HCT116 (cell line): ENCODE results near the gene RNF225. TPM values are rescaled to one million over a fixed set of nuclear protein-coding genes. Genes with fewer than 3 reads are reported as not detected.

Experiments
- ATAC-seq: fragments of 200-7000 bp; cut with Tn5 transposase; 2 replicates; pipeline ENCODE4 v1.9.1; 2020; ENCODE audit warnings: mild to moderate bottlenecking, moderate library complexity
- BruUV-seq: library from RNA; stranded (reverse); fragments of 400-500 nt; replicated peaks from 2 replicates; lab custom pipeline; 2021; lab: Mats Ljungman, UMichigan
- CTCF ChIA-PET: fragments of 300-600 bp; sonication (Branson Sonifier 250); formaldehyde crosslinking; loops from one replicate; lab custom pipeline; 2021; ENCODE audit warnings: antibody characterized with exemption; lab: Charles Lee
- POLR2A ChIA-PET: fragments of 300-600, 350-600 bp; sonication (Branson Sonifier 250); formaldehyde crosslinking; loops from one replicate; lab custom pipeline; 2021; ENCODE audit warnings: antibody characterized with exemption; lab: Charles Lee
- RAD21 ChIA-PET, 2 experiments: fragments of 300-600 bp; sonication (Branson Sonifier 250); formaldehyde crosslinking; loops; one replicate each; lab custom pipeline; 2023; ENCODE audit warnings: low total read pairs in 2 of 2; ENCODE audit not compliant: uncharacterized antibody in 2 of 2, unreplicated experiment in 2 of 2, low non-redundant PET in 1 of 2; lab: Charles Lee
- DNase-seq: peaks from one replicate; pipeline ENCODE4 v3.0.0-alpha.2; 2010; ENCODE audit warnings: low read depth, low spot score
- H2AFZ ChIP-seq: fragments of 200-600 bp; shearing (Covaris generic), sonication (generic); 2 replicates; pipeline ENCODE4 v1.6.1; 2017; ENCODE audit warnings: low read depth, mixed run types, mixed read lengths, antibody characterized with exemption, low read length; ENCODE audit not compliant: poor library complexity, severe bottlenecking
- H3K27ac ChIP-seq: 2 replicates; pipeline ENCODE4 v1.5.1; 2012; ENCODE audit warnings: low read depth, low read length
- H3K27me3 ChIP-seq: fragments of 200-600 bp; sonication (generic); 2 replicates; pipeline ENCODE4 v1.6.1; 2016; ENCODE audit warnings: mixed run types, low read length, mixed read lengths; ENCODE audit not compliant: insufficient read depth
- H3K36me3 ChIP-seq, 2 experiments: fragments of 200-500 bp in 1 of 2; fragments of 200-600 bp in 1 of 2; sonication (Bioruptor generic) in 1 of 2; sonication (generic) in 1 of 2; 2 replicates each; pipeline versions ENCODE4 v1.5.1 to v1.6.1; 2014 to 2016; ENCODE audit warnings: low read length in 2 of 2, inconsistent platforms in 1 of 2, mixed read lengths in 1 of 2, mixed run types in 1 of 2; ENCODE audit not compliant: insufficient read depth in 2 of 2, control insufficient read depth in 1 of 2
- H3K4me1 ChIP-seq, 2 experiments: fragments of 200-600 bp in 1 of 2; sonication (generic) in 1 of 2; 2 replicates each; pipeline versions ENCODE4 v1.5.1 to v1.6.1; 2012 to 2017; ENCODE audit warnings: low read length in 2 of 2, inconsistent platforms in 1 of 2, mild to moderate bottlenecking in 1 of 2, mixed read lengths in 1 of 2, mixed run types in 1 of 2, moderate library complexity in 1 of 2; ENCODE audit not compliant: insufficient read depth in 2 of 2, control insufficient read depth in 1 of 2
- H3K4me2 ChIP-seq: fragments of 200-600 bp; sonication (generic); 2 replicates; pipeline ENCODE4 v1.6.1; 2017; ENCODE audit warnings: mixed run types, low read length, mixed read lengths
- H3K4me3 ChIP-seq, 2 experiments: fragments of 200-600 bp in 1 of 2; sonication (generic) in 1 of 2; replicated peaks in 1 of 2; 2 replicates each; pipeline ENCODE4 v1.5.1; 2011 to 2016; ENCODE audit warnings: low read length in 2 of 2, control low read depth in 1 of 2, low read depth in 1 of 2, mild to moderate bottlenecking in 1 of 2, mixed read lengths in 1 of 2, mixed run types in 1 of 2
- H3K79me2 ChIP-seq: fragments of 200-600 bp; sonication (generic); 2 replicates; pipeline ENCODE4 v1.6.1; 2017; ENCODE audit warnings: mild to moderate bottlenecking, mixed run types, low read length, moderate library complexity, mixed read lengths; ENCODE audit not compliant: insufficient read depth
- H3K9ac ChIP-seq: fragments of 200-600 bp; sonication (generic); 2 replicates; pipeline ENCODE4 v1.6.1; 2016; ENCODE audit warnings: low read length, mixed read lengths
- H3K9me2 ChIP-seq: fragments of 200-600 bp; sonication (generic), shearing (Covaris generic); 2 replicates; pipeline ENCODE4 v1.6.1; 2017; ENCODE audit warnings: mixed run types, mild to moderate bottlenecking, moderate library complexity; ENCODE audit not compliant: insufficient read depth
- H3K9me3 ChIP-seq, 2 experiments: fragments of 200-500 bp in 1 of 2; fragments of 200-600 bp in 1 of 2; sonication (Bioruptor generic) in 1 of 2; sonication (generic) in 1 of 2; 2 replicates each; pipeline ENCODE4 v1.6.1; 2014 to 2017; ENCODE audit warnings: low read length in 2 of 2, mixed read lengths in 2 of 2, inconsistent platforms in 1 of 2, low read depth in 1 of 2, mild to moderate bottlenecking in 1 of 2, mixed run types in 1 of 2, moderate library complexity in 1 of 2; ENCODE audit not compliant: control insufficient read depth in 1 of 2, insufficient read depth in 1 of 2
- H4K20me1 ChIP-seq: fragments of 200-600 bp; sonication (generic), shearing (Covaris generic); 2 replicates; pipeline ENCODE4 v1.6.1; 2017; ENCODE audit warnings: mixed run types, mild to moderate bottlenecking, moderate library complexity; ENCODE audit not compliant: insufficient read depth
- CEBPB ChIP-seq: IDR thresholded peaks from 2 replicates; pipeline ENCODE4 v1.6.1; 2012; ENCODE audit warnings: low read depth
- EGR1 ChIP-seq: IDR thresholded peaks from 2 replicates; pipeline ENCODE4 v1.6.1; 2012; ENCODE audit warnings: low read depth
- ELF1 ChIP-seq: IDR thresholded peaks from 2 replicates; pipeline ENCODE4 v1.6.1; 2012; ENCODE audit warnings: low read depth, borderline replicate concordance
- EZH2 ChIP-seq: fragments of 200-600 bp; sonication (generic); IDR thresholded peaks from 2 replicates; pipeline ENCODE4 v1.6.1; 2017; ENCODE audit warnings: antibody characterized with exemption, mixed run types
- EZH2phosphoT487 ChIP-seq: fragments of 200-600 bp; IDR thresholded peaks from 2 replicates; pipeline ENCODE4 v1.6.1; 2018; ENCODE audit warnings: antibody characterized with exemption, borderline replicate concordance
- FOSL1 ChIP-seq: IDR thresholded peaks from 2 replicates; pipeline ENCODE4 v1.6.1; 2012; ENCODE audit warnings: low read depth
- JUND ChIP-seq: IDR thresholded peaks from 2 replicates; pipeline ENCODE4 v1.6.1; 2012
- POLR2A ChIP-seq: IDR thresholded peaks from 2 replicates; pipeline ENCODE4 v1.7.0; 2011; ENCODE audit warnings: borderline replicate concordance; ENCODE audit not compliant: insufficient read depth, insufficient read length; ENCODE audit errors: extremely low read depth
- POLR2AphosphoS5 ChIP-seq: IDR thresholded peaks from 2 replicates; pipeline ENCODE4 v1.6.1; 2011; ENCODE audit warnings: mild to moderate bottlenecking, low read depth, low read length, moderate library complexity
- RAD21 ChIP-seq: IDR thresholded peaks from 2 replicates; pipeline ENCODE4 v1.6.1; 2012; ENCODE audit warnings: low read depth, mild to moderate bottlenecking
- SIN3A ChIP-seq: IDR thresholded peaks from 2 replicates; pipeline ENCODE4 v1.6.1; 2012; ENCODE audit warnings: low read depth
- SP1 ChIP-seq: IDR thresholded peaks from 2 replicates; pipeline ENCODE4 v1.6.1; 2012; ENCODE audit warnings: low read depth
- SRF ChIP-seq: IDR thresholded peaks from 2 replicates; pipeline ENCODE4 v1.6.1; 2012; ENCODE audit warnings: low read depth
- YY1 ChIP-seq: IDR thresholded peaks from 2 replicates; pipeline ENCODE4 v1.6.1; 2011; ENCODE audit warnings: low read length, low read depth, moderate library complexity, mild to moderate bottlenecking; ENCODE audit not compliant: insufficient replicate concordance; ENCODE audit errors: extremely low read depth
- ZFX ChIP-seq: fragments of 450-650 bp; IDR thresholded peaks from 2 replicates; pipeline ENCODE4 v1.6.1; 2017
- ZNF274 ChIP-seq: fragments of 200-500 bp; sonication (Bioruptor generic); IDR thresholded peaks from 2 replicates; pipeline ENCODE4 v1.6.1; 2014; ENCODE audit warnings: mild to moderate bottlenecking, low read depth, low read length, inconsistent platforms
- intact Hi-C: fragments of 100-400 bp; cut with micrococcal nuclease; formaldehyde crosslinking; loops from 2 replicates; pipeline ENCODE4 v1.10.0; 2022
- total RNA-seq: library from RNA; stranded (reverse); gene quantifications from one replicate; pipeline ENCODE4 v1.2.1, GENCODE V29; 2021; ENCODE audit not compliant: unreplicated experiment
- TF ChIP-seq, protein P1 (sequence below): IDR thresholded peaks from 2 replicates; pipeline ENCODE4 v1.6.1; 2012; ENCODE audit warnings: low read depth
- TF ChIP-seq, protein P2 (sequence below), 3 experiments: fragments of 200-600 bp in 1 of 3; sonication (generic) in 1 of 3; IDR thresholded peaks in 2 of 3; conservative IDR thresholded peaks in 1 of 3; 2 replicates each; pipeline ENCODE4 v1.5.1; 2012 to 2017; ENCODE audit warnings: low read depth in 2 of 3, low read length in 2 of 3, antibody characterized with exemption in 1 of 3, borderline replicate concordance in 1 of 3, control low read depth in 1 of 3, mild to moderate bottlenecking in 1 of 3, mixed read lengths in 1 of 3, mixed run types in 1 of 3, moderate library complexity in 1 of 3; ENCODE audit not compliant: insufficient read depth in 1 of 3
- TF ChIP-seq, protein P3 (sequence below): IDR thresholded peaks from 2 replicates; pipeline ENCODE4 v1.6.1; 2011; ENCODE audit warnings: mild to moderate bottlenecking, low read length, moderate library complexity; ENCODE audit not compliant: insufficient replicate concordance; ENCODE audit errors: extremely low read depth
- TF ChIP-seq, protein P4 (sequence below): IDR thresholded peaks from 2 replicates; pipeline ENCODE4 v1.6.1; 2012

Gene RNF225
- total RNA-seq, 1 experiment from 2014 or later = 1.2 TPM

DNA sequence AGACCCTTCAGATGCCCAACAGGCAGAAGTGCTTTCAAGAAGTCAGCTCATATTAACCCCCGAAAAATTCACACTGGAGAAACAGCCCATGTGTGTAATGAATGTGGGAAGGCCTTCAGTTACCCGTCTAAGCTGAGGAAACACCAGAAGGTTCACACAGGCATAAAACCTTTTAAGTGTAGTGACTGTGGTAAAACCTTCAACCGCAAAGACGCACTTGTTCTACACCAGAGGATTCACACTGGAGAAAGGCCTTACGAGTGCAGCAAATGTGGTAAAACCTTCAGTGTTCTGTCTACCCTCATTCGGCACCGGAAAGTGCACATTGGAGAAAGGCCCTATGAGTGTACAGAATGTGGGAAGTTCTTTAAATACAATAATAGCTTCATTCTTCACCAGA, 21.6 kb downstream of the RNF225 start:
- BruUV-seq = TSS peak; percentile 28
- no peaks in the 10 kb centered on the region for H3K27me3 ChIP-seq
- no peak overlapping the region for H3K4me3 ChIP-seq
- ChIA-PET RAD21 (no interaction called here), POLR2A (no interaction called here), CTCF (no interaction called here)
- TF ChIP-seq EZH2phosphoT487 (no peak), ZFX (no peak), RAD21 (no peak), ELF1 (no peak), YY1 (no peak), SIN3A (no peak), FOSL1 (no peak), SRF (no peak), EGR1 (no peak), CEBPB (no peak), ZNF274 (no peak), JUND (no peak), POLR2AphosphoS5 (no peak), POLR2A (no peak), EZH2 (no peak), SP1 (no peak)
- TF ChIP-seq, protein P1, sequence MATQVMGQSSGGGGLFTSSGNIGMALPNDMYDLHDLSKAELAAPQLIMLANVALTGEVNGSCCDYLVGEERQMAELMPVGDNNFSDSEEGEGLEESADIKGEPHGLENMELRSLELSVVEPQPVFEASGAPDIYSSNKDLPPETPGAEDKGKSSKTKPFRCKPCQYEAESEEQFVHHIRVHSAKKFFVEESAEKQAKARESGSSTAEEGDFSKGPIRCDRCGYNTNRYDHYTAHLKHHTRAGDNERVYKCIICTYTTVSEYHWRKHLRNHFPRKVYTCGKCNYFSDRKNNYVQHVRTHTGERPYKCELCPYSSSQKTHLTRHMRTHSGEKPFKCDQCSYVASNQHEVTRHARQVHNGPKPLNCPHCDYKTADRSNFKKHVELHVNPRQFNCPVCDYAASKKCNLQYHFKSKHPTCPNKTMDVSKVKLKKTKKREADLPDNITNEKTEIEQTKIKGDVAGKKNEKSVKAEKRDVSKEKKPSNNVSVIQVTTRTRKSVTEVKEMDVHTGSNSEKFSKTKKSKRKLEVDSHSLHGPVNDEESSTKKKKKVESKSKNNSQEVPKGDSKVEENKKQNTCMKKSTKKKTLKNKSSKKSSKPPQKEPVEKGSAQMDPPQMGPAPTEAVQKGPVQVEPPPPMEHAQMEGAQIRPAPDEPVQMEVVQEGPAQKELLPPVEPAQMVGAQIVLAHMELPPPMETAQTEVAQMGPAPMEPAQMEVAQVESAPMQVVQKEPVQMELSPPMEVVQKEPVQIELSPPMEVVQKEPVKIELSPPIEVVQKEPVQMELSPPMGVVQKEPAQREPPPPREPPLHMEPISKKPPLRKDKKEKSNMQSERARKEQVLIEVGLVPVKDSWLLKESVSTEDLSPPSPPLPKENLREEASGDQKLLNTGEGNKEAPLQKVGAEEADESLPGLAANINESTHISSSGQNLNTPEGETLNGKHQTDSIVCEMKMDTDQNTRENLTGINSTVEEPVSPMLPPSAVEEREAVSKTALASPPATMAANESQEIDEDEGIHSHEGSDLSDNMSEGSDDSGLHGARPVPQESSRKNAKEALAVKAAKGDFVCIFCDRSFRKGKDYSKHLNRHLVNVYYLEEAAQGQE = no peak
- TF ChIP-seq, protein P2, sequence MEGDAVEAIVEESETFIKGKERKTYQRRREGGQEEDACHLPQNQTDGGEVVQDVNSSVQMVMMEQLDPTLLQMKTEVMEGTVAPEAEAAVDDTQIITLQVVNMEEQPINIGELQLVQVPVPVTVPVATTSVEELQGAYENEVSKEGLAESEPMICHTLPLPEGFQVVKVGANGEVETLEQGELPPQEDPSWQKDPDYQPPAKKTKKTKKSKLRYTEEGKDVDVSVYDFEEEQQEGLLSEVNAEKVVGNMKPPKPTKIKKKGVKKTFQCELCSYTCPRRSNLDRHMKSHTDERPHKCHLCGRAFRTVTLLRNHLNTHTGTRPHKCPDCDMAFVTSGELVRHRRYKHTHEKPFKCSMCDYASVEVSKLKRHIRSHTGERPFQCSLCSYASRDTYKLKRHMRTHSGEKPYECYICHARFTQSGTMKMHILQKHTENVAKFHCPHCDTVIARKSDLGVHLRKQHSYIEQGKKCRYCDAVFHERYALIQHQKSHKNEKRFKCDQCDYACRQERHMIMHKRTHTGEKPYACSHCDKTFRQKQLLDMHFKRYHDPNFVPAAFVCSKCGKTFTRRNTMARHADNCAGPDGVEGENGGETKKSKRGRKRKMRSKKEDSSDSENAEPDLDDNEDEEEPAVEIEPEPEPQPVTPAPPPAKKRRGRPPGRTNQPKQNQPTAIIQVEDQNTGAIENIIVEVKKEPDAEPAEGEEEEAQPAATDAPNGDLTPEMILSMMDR (IDR thresholded peaks at IDR 0.05 in 2 of 3, conservative IDR thresholded peaks at IDR 0.05 in 1 of 3; ENCODE audit: borderline replicate concordance in 1 of 3, insufficient read depth in 1 of 3, low read depth in 2 of 3, low read length in 2 of 3) = no peak
- TF ChIP-seq, protein P3, sequence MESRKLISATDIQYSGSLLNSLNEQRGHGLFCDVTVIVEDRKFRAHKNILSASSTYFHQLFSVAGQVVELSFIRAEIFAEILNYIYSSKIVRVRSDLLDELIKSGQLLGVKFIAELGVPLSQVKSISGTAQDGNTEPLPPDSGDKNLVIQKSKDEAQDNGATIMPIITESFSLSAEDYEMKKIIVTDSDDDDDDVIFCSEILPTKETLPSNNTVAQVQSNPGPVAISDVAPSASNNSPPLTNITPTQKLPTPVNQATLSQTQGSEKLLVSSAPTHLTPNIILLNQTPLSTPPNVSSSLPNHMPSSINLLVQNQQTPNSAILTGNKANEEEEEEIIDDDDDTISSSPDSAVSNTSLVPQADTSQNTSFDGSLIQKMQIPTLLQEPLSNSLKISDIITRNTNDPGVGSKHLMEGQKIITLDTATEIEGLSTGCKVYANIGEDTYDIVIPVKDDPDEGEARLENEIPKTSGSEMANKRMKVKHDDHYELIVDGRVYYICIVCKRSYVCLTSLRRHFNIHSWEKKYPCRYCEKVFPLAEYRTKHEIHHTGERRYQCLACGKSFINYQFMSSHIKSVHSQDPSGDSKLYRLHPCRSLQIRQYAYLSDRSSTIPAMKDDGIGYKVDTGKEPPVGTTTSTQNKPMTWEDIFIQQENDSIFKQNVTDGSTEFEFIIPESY = no peak
- TF ChIP-seq, protein P4, sequence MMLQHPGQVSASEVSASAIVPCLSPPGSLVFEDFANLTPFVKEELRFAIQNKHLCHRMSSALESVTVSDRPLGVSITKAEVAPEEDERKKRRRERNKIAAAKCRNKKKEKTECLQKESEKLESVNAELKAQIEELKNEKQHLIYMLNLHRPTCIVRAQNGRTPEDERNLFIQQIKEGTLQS = no peak
- no peak overlapping the region for H3K27ac ChIP-seq
- H3K9me2 ChIP-seq = no peaks in the 10 kb centered on the region
- peaks cover 42% of the 10 kb centered on the region for H3K79me2 ChIP-seq
- no peak overlapping the region for H3K4me2 ChIP-seq
- H4K20me1 ChIP-seq = no peaks in the 10 kb centered on the region
- no peak overlapping the region for H2AFZ ChIP-seq
- H3K36me3 ChIP-seq = peaks cover 27 to 41% of the 10 kb centered on the region in 2 experiments
- no peak for DNase-seq
- H3K4me1 ChIP-seq = no peaks in the 10 kb centered on the region
- ATAC-seq = no peak
- H3K9me3 ChIP-seq = no peaks in the 10 kb centered on the region
- intact Hi-C loops = no loop called here
- no peak overlapping the region for H3K9ac ChIP-seq
